GM23338 (cell line): ENCODE measurements around the gene MYOCOS. TPM values are rescaled to one million over a fixed set of nuclear protein-coding genes. Genes with fewer than 3 reads are reported as not detected.

Experiments used
- ATAC-seq: fragments of 200-7000 bp; cut with Tn5 transposase; 3 replicates; pipeline ENCODE4 v1.9.1; 2020
- DNase-seq: peaks from one replicate; pipeline ENCODE4 v3.0.0-alpha.2; 2015; ENCODE audit warnings: low spot score
- H2AFZ ChIP-seq: fragments of 200-600 bp; sonication (generic); 2 replicates; pipeline ENCODE4 v1.8.0; 2016; ENCODE audit warnings: antibody characterized with exemption, mild to moderate bottlenecking, moderate library complexity
- H3F3A ChIP-seq: fragments of 200-600 bp; sonication (generic); replicated peaks from 2 replicates; pipeline ENCODE4 v1.8.0; 2017; ENCODE audit warnings: antibody characterized with exemption, mixed run types, low read depth
- H3K27ac ChIP-seq: fragments of 200-600 bp; sonication (generic); 2 replicates; pipeline ENCODE4 v1.6.1; 2016; ENCODE audit warnings: low read depth
- H3K27me3 ChIP-seq: fragments of 200-600 bp; sonication (generic); 2 replicates; pipeline ENCODE4 v1.8.0; 2016; ENCODE audit warnings: mild to moderate bottlenecking, mixed run types, moderate library complexity; ENCODE audit not compliant: insufficient read depth
- H3K36me3 ChIP-seq: fragments of 200-600 bp; sonication (generic); 2 replicates; pipeline ENCODE4 v1.8.0; 2016; ENCODE audit warnings: mild to moderate bottlenecking; ENCODE audit not compliant: insufficient read depth
- H3K4me1 ChIP-seq: fragments of 200-600 bp; sonication (generic); 2 replicates; pipeline ENCODE4 v1.8.0; 2016; ENCODE audit warnings: mild to moderate bottlenecking, moderate library complexity; ENCODE audit not compliant: insufficient read depth
- H3K4me2 ChIP-seq: fragments of 200-600 bp; sonication (generic); 2 replicates; pipeline ENCODE4 v1.7.1; 2017; ENCODE audit warnings: mixed run types
- H3K4me3 ChIP-seq: fragments of 200-600 bp; sonication (generic); 2 replicates; pipeline ENCODE4 v1.6.1; 2016; ENCODE audit warnings: mixed run types
- H3K79me2 ChIP-seq: fragments of 200-600 bp; sonication (generic); replicated peaks from 2 replicates; pipeline ENCODE4 v1.8.0; 2017; ENCODE audit warnings: mild to moderate bottlenecking; ENCODE audit not compliant: insufficient read depth
- H3K9me2 ChIP-seq: fragments of 200-600 bp; sonication (generic); 2 replicates; pipeline ENCODE4 v1.8.0; 2017; ENCODE audit not compliant: insufficient read depth
- H4K20me1 ChIP-seq: fragments of 200-600 bp; sonication (generic); replicated peaks from 2 replicates; pipeline ENCODE4 v1.8.0; 2017; ENCODE audit warnings: mild to moderate bottlenecking; ENCODE audit not compliant: insufficient read depth
- H3K27ac Mint-ChIP-seq: 2 replicates; pipeline ENCODE4 v1.8.0; 2020; ENCODE audit warnings: inconsistent platforms, mild to moderate bottlenecking, moderate library complexity, mixed read lengths
- H3K27me3 Mint-ChIP-seq: 3 replicates; pipeline ENCODE4 v1.8.0; 2022; ENCODE audit warnings: low read depth, mild to moderate bottlenecking, moderate library complexity, mixed read lengths, inconsistent platforms; ENCODE audit not compliant: insufficient read depth, poor library complexity
- H3K36me3 Mint-ChIP-seq: 3 replicates; pipeline ENCODE4 v1.8.0; 2021; ENCODE audit warnings: low read depth, mild to moderate bottlenecking, inconsistent platforms, moderate library complexity, mixed read lengths
- H3K4me1 Mint-ChIP-seq: 3 replicates; pipeline ENCODE4 v1.8.0; 2020; ENCODE audit warnings: mild to moderate bottlenecking, inconsistent platforms, mixed read lengths
- H3K4me3 Mint-ChIP-seq: 3 replicates; pipeline ENCODE4 v1.8.0; 2021; ENCODE audit warnings: moderate library complexity, mild to moderate bottlenecking, inconsistent platforms, mixed read lengths
- H3K9me3 Mint-ChIP-seq: 3 replicates; pipeline ENCODE4 v1.8.0; 2020; ENCODE audit warnings: moderate library complexity, mild to moderate bottlenecking, inconsistent platforms, mixed read lengths
- EZH2 ChIP-seq: fragments of 200-600 bp; sonication (generic); IDR thresholded peaks from one replicate; pipeline ENCODE4 v1.8.0; 2017; ENCODE audit warnings: antibody characterized with exemption, mild to moderate bottlenecking, low read depth; ENCODE audit not compliant: unreplicated experiment
- POLR2AphosphoS5 ChIP-seq: IDR thresholded peaks from 2 replicates; pipeline ENCODE4 v1.6.1; 2016; ENCODE audit warnings: antibody characterized with exemption, low read depth
- STAT1 ChIP-seq: IDR thresholded peaks from one replicate; pipeline ENCODE4 v1.6.1; 2016; ENCODE audit warnings: antibody characterized with exemption; ENCODE audit not compliant: unreplicated experiment
- ZNF114 ChIP-seq: fragments of 250-450 bp; sonication (Bioruptor Pico); IDR thresholded peaks from 2 replicates; pipeline ENCODE4 v1.5.0; 2020; ENCODE audit warnings: mild to moderate bottlenecking, moderate library complexity
- polyA plus RNA-seq: library from polyadenylated mRNA; unstranded; fragments of >200 nt; fragmentation: Nextera tagmentation; extraction: Ambion mirVana; gene quantifications from 2 replicates; pipeline ENCODE4 v1.2.1, GENCODE V29; 2016
- total RNA-seq: library from RNA; depleted of rRNA; stranded (reverse); fragments of >200 nt; shearing (Covaris generic); gene quantifications from 2 replicates; pipeline ENCODE4 v1.2.3, GENCODE V29; 2014
- TF ChIP-seq, protein P1 (sequence below): fragments of 250-450 bp; sonication (Bioruptor Pico); IDR thresholded peaks from 2 replicates; pipeline ENCODE4 v1.5.0; 2020; ENCODE audit warnings: mild to moderate bottlenecking, moderate library complexity

MYOCOS gene
- total and polyA plus RNA-seq, 2 experiments from 2014 or later: not detected

GRCh38 chr1:171642197-171642596, 20.2 kb downstream of the MYOCOS start (continued):
- TF ChIP-seq, protein P1, sequence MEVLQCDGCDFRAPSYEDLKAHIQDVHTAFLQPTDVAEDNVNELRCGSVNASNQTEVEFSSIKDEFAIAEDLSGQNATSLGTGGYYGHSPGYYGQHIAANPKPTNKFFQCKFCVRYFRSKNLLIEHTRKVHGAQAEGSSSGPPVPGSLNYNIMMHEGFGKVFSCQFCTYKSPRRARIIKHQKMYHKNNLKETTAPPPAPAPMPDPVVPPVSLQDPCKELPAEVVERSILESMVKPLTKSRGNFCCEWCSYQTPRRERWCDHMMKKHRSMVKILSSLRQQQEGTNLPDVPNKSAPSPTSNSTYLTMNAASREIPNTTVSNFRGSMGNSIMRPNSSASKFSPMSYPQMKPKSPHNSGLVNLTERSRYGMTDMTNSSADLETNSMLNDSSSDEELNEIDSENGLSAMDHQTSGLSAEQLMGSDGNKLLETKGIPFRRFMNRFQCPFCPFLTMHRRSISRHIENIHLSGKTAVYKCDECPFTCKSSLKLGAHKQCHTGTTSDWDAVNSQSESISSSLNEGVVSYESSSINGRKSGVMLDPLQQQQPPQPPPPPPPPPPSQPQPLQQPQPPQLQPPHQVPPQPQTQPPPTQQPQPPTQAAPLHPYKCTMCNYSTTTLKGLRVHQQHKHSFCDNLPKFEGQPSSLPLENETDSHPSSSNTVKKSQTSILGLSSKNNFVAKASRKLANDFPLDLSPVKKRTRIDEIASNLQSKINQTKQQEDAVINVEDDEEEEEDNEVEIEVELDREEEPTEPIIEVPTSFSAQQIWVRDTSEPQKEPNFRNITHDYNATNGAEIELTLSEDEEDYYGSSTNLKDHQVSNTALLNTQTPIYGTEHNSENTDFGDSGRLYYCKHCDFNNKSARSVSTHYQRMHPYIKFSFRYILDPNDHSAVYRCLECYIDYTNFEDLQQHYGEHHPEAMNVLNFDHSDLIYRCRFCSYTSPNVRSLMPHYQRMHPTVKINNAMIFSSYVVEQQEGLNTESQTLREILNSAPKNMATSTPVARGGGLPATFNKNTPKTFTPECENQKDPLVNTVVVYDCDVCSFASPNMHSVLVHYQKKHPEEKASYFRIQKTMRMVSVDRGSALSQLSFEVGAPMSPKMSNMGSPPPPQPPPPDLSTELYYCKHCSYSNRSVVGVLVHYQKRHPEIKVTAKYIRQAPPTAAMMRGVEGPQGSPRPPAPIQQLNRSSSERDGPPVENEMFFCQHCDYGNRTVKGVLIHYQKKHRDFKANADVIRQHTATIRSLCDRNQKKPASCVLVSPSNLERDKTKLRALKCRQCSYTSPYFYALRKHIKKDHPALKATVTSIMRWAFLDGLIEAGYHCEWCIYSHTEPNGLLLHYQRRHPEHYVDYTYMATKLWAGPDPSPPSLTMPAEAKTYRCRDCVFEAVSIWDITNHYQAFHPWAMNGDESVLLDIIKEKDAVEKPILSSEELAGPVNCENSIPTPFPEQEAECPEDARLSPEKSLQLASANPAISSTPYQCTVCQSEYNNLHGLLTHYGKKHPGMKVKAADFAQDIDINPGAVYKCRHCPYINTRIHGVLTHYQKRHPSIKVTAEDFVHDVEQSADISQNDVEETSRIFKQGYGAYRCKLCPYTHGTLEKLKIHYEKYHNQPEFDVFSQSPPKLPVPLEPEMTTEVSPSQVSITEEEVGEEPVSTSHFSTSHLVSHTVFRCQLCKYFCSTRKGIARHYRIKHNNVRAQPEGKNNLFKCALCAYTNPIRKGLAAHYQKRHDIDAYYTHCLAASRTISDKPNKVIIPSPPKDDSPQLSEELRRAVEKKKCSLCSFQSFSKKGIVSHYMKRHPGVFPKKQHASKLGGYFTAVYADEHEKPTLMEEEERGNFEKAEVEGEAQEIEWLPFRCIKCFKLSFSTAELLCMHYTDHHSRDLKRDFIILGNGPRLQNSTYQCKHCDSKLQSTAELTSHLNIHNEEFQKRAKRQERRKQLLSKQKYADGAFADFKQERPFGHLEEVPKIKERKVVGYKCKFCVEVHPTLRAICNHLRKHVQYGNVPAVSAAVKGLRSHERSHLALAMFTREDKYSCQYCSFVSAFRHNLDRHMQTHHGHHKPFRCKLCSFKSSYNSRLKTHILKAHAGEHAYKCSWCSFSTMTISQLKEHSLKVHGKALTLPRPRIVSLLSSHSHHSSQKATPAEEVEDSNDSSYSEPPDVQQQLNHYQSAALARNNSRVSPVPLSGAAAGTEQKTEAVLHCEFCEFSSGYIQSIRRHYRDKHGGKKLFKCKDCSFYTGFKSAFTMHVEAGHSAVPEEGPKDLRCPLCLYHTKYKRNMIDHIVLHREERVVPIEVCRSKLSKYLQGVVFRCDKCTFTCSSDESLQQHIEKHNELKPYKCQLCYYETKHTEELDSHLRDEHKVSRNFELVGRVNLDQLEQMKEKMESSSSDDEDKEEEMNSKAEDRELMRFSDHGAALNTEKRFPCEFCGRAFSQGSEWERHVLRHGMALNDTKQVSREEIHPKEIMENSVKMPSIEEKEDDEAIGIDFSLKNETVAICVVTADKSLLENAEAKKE (CRISPR knock-in tag): no peak
- TF ChIP-seq EZH2 (no peak), ZNF114 (no peak)

GRCh38 chr1:171643156-171643555, 21.1 kb downstream of the MYOCOS start:
- no peak for ATAC-seq
- H3K4me1 ChIP-seq: peaks cover 21% of the 10 kb centered on the region

More at GRCh38 chr1:171643156-171643555, 21.1 kb downstream of the MYOCOS start:
- Mint-ChIP-seq H3K36me3 (no peaks in the 10 kb centered on the region), H3K4me1 (peaks cover 17% of the 10 kb centered on the region), H3K27ac (no peak overlapping the region), H3K9me3 (no peaks in the 10 kb centered on the region), H3K4me3 (no peak overlapping the region), H3K27me3 (peaks cover 4% of the 10 kb centered on the region)
- Histone ChIP-seq H3K9me2 (no peaks in the 10 kb centered on the region), H2AFZ (peak overlapping the region; percentile 86), H4K20me1 (no peaks in the 10 kb centered on the region), H3K4me3 (no peak overlapping the region), H3K27me3 (no peaks in the 10 kb centered on the region), H3K27ac (no peak overlapping the region), H3K4me2 (no peak overlapping the region), H3K79me2 (no peaks in the 10 kb centered on the region), H3K36me3 (no peaks in the 10 kb centered on the region), H3F3A (no peaks in the 10 kb centered on the region)
- no peak for DNase-seq
- TF ChIP-seq STAT1 (no peak), POLR2AphosphoS5 (no peak)
